ENCODE data around the gene STMN1. TPM values are rescaled to one million over a fixed set of nuclear protein-coding genes. Genes with fewer than 3 reads are reported as not detected.

The STMN1 gene
- total RNA-seq, 2 donors from 2014 or later: 6.3 to 11.4 TPM

DNA sequence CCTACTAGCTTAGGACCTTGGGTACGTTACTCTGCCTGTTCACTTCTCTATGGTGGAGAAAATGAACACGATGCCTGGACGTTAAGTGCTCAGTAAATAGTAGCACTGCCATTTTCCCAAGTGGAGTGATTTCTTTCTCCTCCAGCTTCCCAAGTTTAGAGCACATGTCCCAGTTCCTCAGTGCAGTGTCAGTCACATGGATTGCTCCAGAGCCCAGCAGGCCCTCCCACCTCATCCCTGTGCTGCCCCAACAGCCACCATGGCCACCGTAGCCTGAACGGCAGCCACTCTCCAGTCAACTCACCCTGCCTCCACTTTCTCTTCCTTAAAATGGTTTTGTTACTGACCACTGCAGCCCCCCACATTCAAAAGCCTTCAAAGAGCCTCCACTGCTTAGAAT lies 8.5 kb downstream of the STMN1 start:
- 87 to 89% methylated on average over 5 of the region's 5 CpGs for WGBS, 2 donors
- Histone ChIP-seq H3K9me3 (no peaks in the 10 kb centered on the region), H3K27me3 (no peaks in the 10 kb centered on the region), H3K4me1 (peaks cover 11% of the 10 kb centered on the region), H3K4me3 (no peak overlapping the region), H3K36me3 (replicated peaks in 1 of 2; ENCODE audit: insufficient read depth in 1 of 2, low read depth in 2 of 2) (no peaks in the 10 kb centered on the region), H3K27ac (no peak overlapping the region)
- DNase-seq (no peak), ATAC-seq (no peak)
- intact Hi-C loops (cut with DNase I): loop anchor here (5.0 kb wide), 1 partner anchor 105 kb away; no protein-coding TSS in a partner anchor
- TF ChIP-seq, protein P1, sequence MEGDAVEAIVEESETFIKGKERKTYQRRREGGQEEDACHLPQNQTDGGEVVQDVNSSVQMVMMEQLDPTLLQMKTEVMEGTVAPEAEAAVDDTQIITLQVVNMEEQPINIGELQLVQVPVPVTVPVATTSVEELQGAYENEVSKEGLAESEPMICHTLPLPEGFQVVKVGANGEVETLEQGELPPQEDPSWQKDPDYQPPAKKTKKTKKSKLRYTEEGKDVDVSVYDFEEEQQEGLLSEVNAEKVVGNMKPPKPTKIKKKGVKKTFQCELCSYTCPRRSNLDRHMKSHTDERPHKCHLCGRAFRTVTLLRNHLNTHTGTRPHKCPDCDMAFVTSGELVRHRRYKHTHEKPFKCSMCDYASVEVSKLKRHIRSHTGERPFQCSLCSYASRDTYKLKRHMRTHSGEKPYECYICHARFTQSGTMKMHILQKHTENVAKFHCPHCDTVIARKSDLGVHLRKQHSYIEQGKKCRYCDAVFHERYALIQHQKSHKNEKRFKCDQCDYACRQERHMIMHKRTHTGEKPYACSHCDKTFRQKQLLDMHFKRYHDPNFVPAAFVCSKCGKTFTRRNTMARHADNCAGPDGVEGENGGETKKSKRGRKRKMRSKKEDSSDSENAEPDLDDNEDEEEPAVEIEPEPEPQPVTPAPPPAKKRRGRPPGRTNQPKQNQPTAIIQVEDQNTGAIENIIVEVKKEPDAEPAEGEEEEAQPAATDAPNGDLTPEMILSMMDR (IDR thresholded peaks at IDR 0.05): no peak
- TF ChIP-seq POLR2A (IDR thresholded peaks at IDR 0.05): no peak

DNA sequence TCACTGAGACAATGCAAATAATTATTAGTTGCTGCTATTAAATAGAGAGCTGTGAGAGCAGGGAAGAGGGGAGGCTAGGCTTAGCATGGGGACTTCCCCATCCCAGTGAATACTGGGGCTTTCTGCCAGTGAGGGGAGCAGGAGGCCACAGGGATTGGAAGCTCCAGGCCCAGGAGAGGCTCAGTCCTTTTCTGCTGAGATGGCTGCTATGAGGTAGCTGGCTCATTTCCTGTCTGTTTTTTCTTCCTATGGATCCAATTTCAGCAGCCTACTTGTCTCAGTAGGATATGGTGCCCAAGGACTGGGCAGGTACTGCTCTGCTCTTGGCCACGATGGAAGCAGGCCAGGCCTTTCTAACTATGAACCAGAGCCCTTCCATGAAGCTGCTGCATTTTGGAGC lies 10.0 kb downstream of the STMN1 start:
- Histone ChIP-seq H3K4me1 (peaks cover 17% of the 10 kb centered on the region), H3K4me3 (no peak overlapping the region), H3K9me3 (no peaks in the 10 kb centered on the region), H3K36me3 (replicated peaks in 1 of 2; ENCODE audit: insufficient read depth in 1 of 2, low read depth in 2 of 2) (no peaks in the 10 kb centered on the region), H3K27me3 (no peaks in the 10 kb centered on the region), H3K27ac (no peak overlapping the region)
- WGBS, 2 donors: 82 to 83% methylated on average over 1 of the region's 1 CpG
- intact Hi-C loops (cut with DNase I): loop anchor here (5.0 kb wide), 1 partner anchor 106 kb away; no protein-coding TSS in a partner anchor
- ATAC-seq: no peak
- no peak for DNase-seq
- TF ChIP-seq, protein P1 (IDR thresholded peaks at IDR 0.05): no peak
- no peak for TF ChIP-seq POLR2A (IDR thresholded peaks at IDR 0.05)

DNA sequence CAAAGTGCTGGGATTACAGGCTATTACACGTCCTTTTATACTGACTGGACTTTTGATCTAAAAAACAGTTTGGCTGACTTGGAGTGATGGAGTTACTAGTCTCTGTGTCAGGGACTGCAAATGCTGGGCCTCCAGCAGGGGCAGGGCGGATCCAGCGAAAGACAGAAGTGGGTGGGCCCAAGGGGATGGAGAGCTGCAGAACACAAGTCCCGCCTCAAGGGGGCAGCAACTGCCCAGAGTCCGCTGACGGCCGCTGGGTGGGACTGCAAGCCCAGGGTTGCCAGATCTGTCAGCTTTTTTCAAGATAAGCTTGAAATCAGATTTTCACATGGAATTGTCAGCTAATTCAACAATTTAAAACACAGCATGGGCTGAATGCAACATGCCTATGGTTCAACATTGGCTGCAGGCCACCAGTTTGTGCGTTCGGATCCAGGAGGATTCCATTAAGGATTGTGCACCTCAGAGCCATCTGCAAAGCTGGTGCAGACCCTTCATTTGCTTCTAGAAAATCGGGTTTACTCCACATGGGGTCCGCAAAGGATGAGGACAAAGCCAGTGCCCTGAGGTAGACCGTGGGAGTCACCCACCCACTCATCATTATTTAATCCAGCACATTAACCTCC lies 10.7 kb downstream of the STMN1 start:
- no peaks in the 10 kb centered on the region for H3K9me3 ChIP-seq
- peak; percentile 86 to 90 (median 88) for DNase-seq
- no peak overlapping the region for H3K4me3 ChIP-seq
- H3K4me1 ChIP-seq: peaks cover 24% of the 10 kb centered on the region
- 4 to 9% methylated on average over 12 of the region's 12 CpGs for WGBS, 2 donors
- peak; percentile 90 for ATAC-seq
- H3K27me3 ChIP-seq: no peaks in the 10 kb centered on the region
- intact Hi-C loops (cut with DNase I): loop anchor here (5.0 kb wide), 1 partner anchor 107 kb away; no protein-coding TSS in a partner anchor
- no peak overlapping the region for H3K27ac ChIP-seq
- H3K36me3 ChIP-seq (replicated peaks in 1 of 2; ENCODE audit: insufficient read depth in 1 of 2, low read depth in 2 of 2): no peaks in the 10 kb centered on the region
- TF ChIP-seq POLR2A (IDR thresholded peaks at IDR 0.05): peak in 1 of 3 donors; percentile 16
- TF ChIP-seq, protein P1 (IDR thresholded peaks at IDR 0.05): peak; percentile 91 to 100 (median 98)

DNA sequence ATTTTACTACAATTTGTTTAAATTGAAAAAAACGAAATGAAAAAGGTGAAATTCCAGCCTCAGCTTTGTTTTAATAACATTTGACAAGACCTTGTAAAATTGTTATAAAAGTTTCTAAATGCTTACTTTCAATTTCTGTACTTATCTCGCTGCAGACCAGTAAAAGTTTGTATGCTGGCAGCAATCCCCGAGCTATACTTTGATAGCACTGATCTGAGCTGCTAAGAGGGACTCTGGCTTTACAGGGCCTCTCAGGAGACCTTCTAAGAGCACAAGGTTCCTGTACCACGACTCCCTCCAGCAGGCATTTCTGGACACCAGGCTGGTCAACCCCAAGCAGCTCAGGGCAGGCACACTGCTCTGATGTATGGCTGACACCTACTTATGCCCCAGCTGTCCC lies 13.1 kb downstream of the STMN1 start:
- no peaks in the 10 kb centered on the region for H3K27me3 ChIP-seq
- intact Hi-C loops (cut with DNase I): no loop called here
- H3K4me1 ChIP-seq: peaks cover 41% of the 10 kb centered on the region
- H3K36me3 ChIP-seq (replicated peaks in 1 of 2; ENCODE audit: insufficient read depth in 1 of 2, low read depth in 2 of 2): no peaks in the 10 kb centered on the region
- TF ChIP-seq, protein P1 (IDR thresholded peaks at IDR 0.05): no peak
- TF ChIP-seq POLR2A (IDR thresholded peaks at IDR 0.05): no peak
- ATAC-seq: no peak
- 39 to 43% methylated on average over 4 of the region's 4 CpGs for WGBS, 2 donors
- no peak overlapping the region for H3K4me3 ChIP-seq
- no peaks in the 10 kb centered on the region for H3K9me3 ChIP-seq
- no peak overlapping the region for H3K27ac ChIP-seq
- DNase-seq: no peak

DNA sequence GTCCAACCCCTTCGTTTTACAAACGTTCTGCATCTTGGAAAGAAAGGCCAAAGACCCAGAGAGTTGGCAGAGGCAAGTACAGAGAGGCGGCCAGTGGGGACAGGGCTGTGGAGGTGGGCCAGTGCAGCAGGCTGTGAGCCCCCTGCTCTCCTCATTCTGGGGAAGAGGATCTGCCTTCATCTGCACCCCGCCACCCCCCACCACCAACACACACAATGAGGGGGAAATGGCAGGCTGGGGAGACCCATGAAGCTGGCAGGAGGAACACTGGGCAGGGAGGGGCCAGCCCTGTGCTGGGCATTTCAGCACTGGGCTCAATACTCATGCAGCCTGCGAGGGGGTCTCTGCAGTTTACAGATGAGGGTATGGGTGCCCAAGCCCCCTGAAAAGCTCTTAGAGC lies 14.6 kb downstream of the STMN1 start:
- no peak for ATAC-seq
- Histone ChIP-seq H3K4me3 (no peak overlapping the region), H3K27me3 (no peaks in the 10 kb centered on the region), H3K36me3 (replicated peaks in 1 of 2; ENCODE audit: insufficient read depth in 1 of 2, low read depth in 2 of 2) (no peaks in the 10 kb centered on the region), H3K9me3 (no peaks in the 10 kb centered on the region), H3K4me1 (peaks cover 41% of the 10 kb centered on the region), H3K27ac (peak overlapping the region in 2 of 4 donors; percentile 87 to 88)
- intact Hi-C loops (cut with DNase I): no loop called here
- TF ChIP-seq POLR2A (IDR thresholded peaks at IDR 0.05): no peak
- TF ChIP-seq, protein P1 (IDR thresholded peaks at IDR 0.05): no peak
- DNase-seq: no peak
- WGBS, 2 donors: 88 to 91% methylated on average over 5 of the region's 5 CpGs
